Duodenal mucosa (tissue), 2 donors: ENCODE data around the gene PADI6.

ENCODE experiments used
- H3K27ac ChIP-seq: one replicate; pipeline ENCODE4 v1.7.0; 2013; ENCODE audit warnings: low read depth, low read length
- H3K27me3 ChIP-seq, 2 donors: one replicate each; pipeline ENCODE4 v1.7.0; 2013; ENCODE audit warnings: low read length in 2 of 2, control low read depth in 1 of 2; ENCODE audit not compliant: insufficient read depth in 2 of 2, control insufficient read depth in 1 of 2
- H3K36me3 ChIP-seq, 2 donors: one replicate each; pipeline ENCODE4 v1.7.0; 2013; ENCODE audit warnings: low read length in 2 of 2, control low read depth in 1 of 2; ENCODE audit not compliant: insufficient read depth in 2 of 2, control insufficient read depth in 1 of 2
- H3K4me1 ChIP-seq, 2 donors: one replicate each; pipeline ENCODE4 v1.7.0; 2013; ENCODE audit warnings: low read length in 2 of 2, control low read depth in 1 of 2; ENCODE audit not compliant: insufficient read depth in 2 of 2, control insufficient read depth in 1 of 2
- H3K4me3 ChIP-seq, 2 donors: one replicate each; pipeline ENCODE4 v1.7.0; 2013; ENCODE audit warnings: low read length in 2 of 2, low read depth in 1 of 2
- H3K9ac ChIP-seq, 2 donors: one replicate each; pipeline ENCODE4 v1.7.0; 2013; ENCODE audit warnings: low read length in 2 of 2, low read depth in 1 of 2
- H3K9me3 ChIP-seq, 2 donors: one replicate each; pipeline ENCODE4 v1.7.0; 2013; ENCODE audit warnings: low read length in 2 of 2, control low read depth in 1 of 2; ENCODE audit not compliant: control insufficient read depth in 1 of 2

PADI6 gene

GRCh38 chr1:17416389-17416788 lies 44.4 kb downstream of the PADI6 start:
- H3K4me3 ChIP-seq, result no peak overlapping the region
- H3K27me3 ChIP-seq, result no peaks in the 10 kb centered on the region
- H3K36me3 ChIP-seq, result peaks cover 57 to 82% of the 10 kb centered on the region in 2 donors
- no peaks in the 10 kb centered on the region for H3K9me3 ChIP-seq
- no peak overlapping the region for H3K9ac ChIP-seq
- no peak overlapping the region for H3K27ac ChIP-seq
- H3K4me1 ChIP-seq, result no peaks in the 10 kb centered on the region

- Histone ChIP-seq H3K27me3 (no peaks in the 10 kb centered on the region), H3K4me3 (no peak overlapping the region), H3K36me3 (peaks cover 53 to 78% of the 10 kb centered on the region in 2 donors), H3K4me1 (no peaks in the 10 kb centered on the region), H3K9me3 (no peaks in the 10 kb centered on the region), H3K27ac (no peak overlapping the region), H3K9ac (no peak overlapping the region)
Observed at GRCh38 chr1:17419626-17420328, 47.8 kb downstream of the PADI6 start.

GRCh38 chr1:17420391-17420918 lies 48.5 kb downstream of the PADI6 start:
- Histone ChIP-seq H3K9me3 (no peaks in the 10 kb centered on the region), H3K4me1 (no peaks in the 10 kb centered on the region), H3K4me3 (no peak overlapping the region), H3K36me3 (peaks cover 54 to 78% of the 10 kb centered on the region in 2 donors), H3K9ac (no peak overlapping the region), H3K27ac (no peak overlapping the region), H3K27me3 (no peaks in the 10 kb centered on the region)

GRCh38 chr1:17422461-17422860 lies 50.5 kb downstream of the PADI6 start:
- Histone ChIP-seq H3K27me3 (no peaks in the 10 kb centered on the region), H3K9me3 (no peaks in the 10 kb centered on the region), H3K4me1 (no peaks in the 10 kb centered on the region), H3K36me3 (peaks cover 56 to 82% of the 10 kb centered on the region in 2 donors), H3K4me3 (no peak overlapping the region), H3K27ac (no peak overlapping the region), H3K9ac (no peak overlapping the region)

GRCh38 chr1:17423781-17424245 lies 51.8 kb downstream of the PADI6 start:
- no peaks in the 10 kb centered on the region for H3K9me3 ChIP-seq
- no peaks in the 10 kb centered on the region for H3K27me3 ChIP-seq
- peaks cover 59 to 80% of the 10 kb centered on the region in 2 donors for H3K36me3 ChIP-seq
- peaks cover 3 to 9% of the 10 kb centered on the region in 2 donors for H3K4me1 ChIP-seq
- no peak overlapping the region for H3K9ac ChIP-seq
- H3K4me3 ChIP-seq, result no peak overlapping the region
- H3K27ac ChIP-seq, result no peak overlapping the region

GRCh38 chr1:17425806-17426600 lies 54.0 kb downstream of the PADI6 start:
- Histone ChIP-seq H3K27ac (no peak overlapping the region), H3K27me3 (no peaks in the 10 kb centered on the region), H3K4me1 (peaks cover 15 to 22% of the 10 kb centered on the region in 2 donors), H3K9ac (no peak overlapping the region), H3K4me3 (no peak overlapping the region), H3K36me3 (peaks cover 52 to 71% of the 10 kb centered on the region in 2 donors), H3K9me3 (no peaks in the 10 kb centered on the region)

GRCh38 chr1:17427696-17428660 lies 56.0 kb downstream of the PADI6 start:
- Histone ChIP-seq H3K27me3 (no peaks in the 10 kb centered on the region), H3K27ac (no peak overlapping the region), H3K9me3 (no peaks in the 10 kb centered on the region), H3K9ac (no peak overlapping the region), H3K36me3 (peaks cover 49 to 61% of the 10 kb centered on the region in 2 donors), H3K4me1 (peaks cover 21 to 22% of the 10 kb centered on the region in 2 donors), H3K4me3 (no peak overlapping the region)

GRCh38 chr1:17429183-17429582 lies 57.2 kb downstream of the PADI6 start:
- Histone ChIP-seq H3K9ac (no peak overlapping the region), H3K4me3 (no peak overlapping the region), H3K9me3 (no peaks in the 10 kb centered on the region), H3K36me3 (peaks cover 41 to 58% of the 10 kb centered on the region in 2 donors), H3K27ac (no peak overlapping the region), H3K4me1 (peaks cover 22 to 24% of the 10 kb centered on the region in 2 donors), H3K27me3 (no peaks in the 10 kb centered on the region)

GRCh38 chr1:17432412-17432811 lies 60.4 kb downstream of the PADI6 start:
- H3K27me3 ChIP-seq, result no peaks in the 10 kb centered on the region
- no peak overlapping the region for H3K27ac ChIP-seq
- no peak overlapping the region for H3K9ac ChIP-seq
- H3K36me3 ChIP-seq, result peaks cover 16 to 31% of the 10 kb centered on the region in 2 donors
- peaks cover 29 to 35% of the 10 kb centered on the region in 2 donors for H3K4me1 ChIP-seq
- H3K4me3 ChIP-seq, result no peak overlapping the region
- H3K9me3 ChIP-seq, result no peaks in the 10 kb centered on the region
